MM.1S (cell line): Measurements from ENCODE around the gene MCOLN2.

ENCODE experiments used
- EZH2 ChIP-seq: fragments of 300-600 bp; sonication (generic); optimal IDR thresholded peaks from 2 replicates; pipeline ENCODE3; 2017; ENCODE audit warnings: low read depth, mild to moderate bottlenecking, antibody characterized with exemption, low read length, mixed read lengths
- TF ChIP-seq, protein P1 (sequence below): fragments of 300-600 bp; sonication (generic); IDR thresholded peaks from 2 replicates; pipeline ENCODE4 v1.5.1; 2016; ENCODE audit warnings: antibody characterized with exemption, low read length, mixed read lengths

DNA sequence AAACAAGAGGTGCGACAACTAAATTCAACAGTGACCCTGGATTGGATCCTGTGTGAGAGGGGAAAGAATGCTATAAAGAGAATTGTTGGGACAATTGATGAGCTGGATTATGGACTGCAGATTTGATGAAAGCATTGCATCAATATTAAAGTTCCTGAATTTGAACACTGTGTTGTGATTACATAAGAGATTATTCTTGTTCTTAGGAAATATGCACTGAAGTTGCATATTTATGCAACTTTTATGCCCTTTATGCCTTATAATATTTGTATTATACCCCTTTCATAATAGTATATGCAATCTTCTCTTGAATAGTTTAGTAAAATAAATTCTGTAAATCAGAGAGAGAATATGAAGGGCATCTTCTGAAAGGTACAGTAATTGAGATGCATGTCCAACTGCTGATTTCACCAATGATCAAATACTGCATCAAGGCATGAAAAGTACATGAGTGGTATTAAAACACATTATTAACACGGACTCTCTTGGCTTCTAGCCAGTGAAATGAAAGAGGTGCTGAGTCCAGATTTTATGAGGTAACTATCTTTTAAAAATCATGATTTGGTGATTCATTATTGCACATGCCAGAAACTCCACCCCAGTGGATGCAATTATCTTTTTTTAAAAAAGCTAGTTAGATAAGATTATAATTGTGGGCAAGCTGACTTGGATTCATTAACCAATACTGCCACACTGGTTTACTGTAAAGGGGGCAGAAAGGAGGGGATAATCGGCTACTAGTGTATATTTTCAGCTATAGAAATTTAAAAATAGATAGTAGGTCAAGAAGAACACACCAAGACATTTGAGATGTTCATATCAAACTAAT lies 84.0 kb downstream of the MCOLN2 start:
- TF ChIP-seq, protein P1, sequence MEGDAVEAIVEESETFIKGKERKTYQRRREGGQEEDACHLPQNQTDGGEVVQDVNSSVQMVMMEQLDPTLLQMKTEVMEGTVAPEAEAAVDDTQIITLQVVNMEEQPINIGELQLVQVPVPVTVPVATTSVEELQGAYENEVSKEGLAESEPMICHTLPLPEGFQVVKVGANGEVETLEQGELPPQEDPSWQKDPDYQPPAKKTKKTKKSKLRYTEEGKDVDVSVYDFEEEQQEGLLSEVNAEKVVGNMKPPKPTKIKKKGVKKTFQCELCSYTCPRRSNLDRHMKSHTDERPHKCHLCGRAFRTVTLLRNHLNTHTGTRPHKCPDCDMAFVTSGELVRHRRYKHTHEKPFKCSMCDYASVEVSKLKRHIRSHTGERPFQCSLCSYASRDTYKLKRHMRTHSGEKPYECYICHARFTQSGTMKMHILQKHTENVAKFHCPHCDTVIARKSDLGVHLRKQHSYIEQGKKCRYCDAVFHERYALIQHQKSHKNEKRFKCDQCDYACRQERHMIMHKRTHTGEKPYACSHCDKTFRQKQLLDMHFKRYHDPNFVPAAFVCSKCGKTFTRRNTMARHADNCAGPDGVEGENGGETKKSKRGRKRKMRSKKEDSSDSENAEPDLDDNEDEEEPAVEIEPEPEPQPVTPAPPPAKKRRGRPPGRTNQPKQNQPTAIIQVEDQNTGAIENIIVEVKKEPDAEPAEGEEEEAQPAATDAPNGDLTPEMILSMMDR: no peak
- TF ChIP-seq EZH2: no peak
